GM19035 (cell line): Measurements from ENCODE around the gene TTYH1.
"Not testable (repeated sequence)": the region's sequence is repeated elsewhere in the genome, so short reads cannot be mapped to it uniquely, and the experiment has no call there.

ENCODE experiments used
- ATAC-seq: cut with Tn5 transposase; IDR thresholded peaks from one replicate; pipeline ENCODE4 v1.9.1; 2021; ENCODE audit not compliant: unreplicated experiment

The TTYH1 gene

DNA sequence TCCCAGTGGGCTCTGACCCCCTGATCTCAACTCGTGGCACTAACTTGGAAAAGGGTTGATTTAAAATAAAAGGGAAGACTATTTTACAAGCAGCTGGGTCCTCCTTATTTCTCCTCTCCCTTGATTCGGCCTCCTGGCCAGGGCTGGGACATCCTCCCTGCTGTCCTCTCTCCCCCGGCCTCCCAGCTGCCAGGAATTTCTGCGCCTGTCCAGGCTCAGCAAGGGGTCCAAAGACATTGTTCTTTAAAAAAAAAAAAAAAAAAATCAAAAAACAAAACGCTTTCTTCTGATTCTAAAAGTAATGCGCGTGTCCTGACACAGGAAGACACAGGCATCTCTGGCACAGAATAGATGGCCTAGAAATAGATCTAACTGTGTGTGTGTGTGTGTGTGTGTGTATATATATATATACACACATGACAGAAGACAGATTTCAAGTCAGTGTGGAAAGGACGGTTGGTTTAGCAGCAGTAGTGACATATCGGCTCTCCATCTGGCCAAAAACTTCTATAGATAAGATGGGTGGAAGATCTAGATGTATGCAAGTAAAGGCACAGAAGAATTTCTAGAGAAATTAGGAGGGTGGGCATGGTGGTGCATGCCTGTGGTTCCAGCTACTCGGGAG, 21.5 kb downstream of the TTYH1 start:
- ATAC-seq: no peak

DNA sequence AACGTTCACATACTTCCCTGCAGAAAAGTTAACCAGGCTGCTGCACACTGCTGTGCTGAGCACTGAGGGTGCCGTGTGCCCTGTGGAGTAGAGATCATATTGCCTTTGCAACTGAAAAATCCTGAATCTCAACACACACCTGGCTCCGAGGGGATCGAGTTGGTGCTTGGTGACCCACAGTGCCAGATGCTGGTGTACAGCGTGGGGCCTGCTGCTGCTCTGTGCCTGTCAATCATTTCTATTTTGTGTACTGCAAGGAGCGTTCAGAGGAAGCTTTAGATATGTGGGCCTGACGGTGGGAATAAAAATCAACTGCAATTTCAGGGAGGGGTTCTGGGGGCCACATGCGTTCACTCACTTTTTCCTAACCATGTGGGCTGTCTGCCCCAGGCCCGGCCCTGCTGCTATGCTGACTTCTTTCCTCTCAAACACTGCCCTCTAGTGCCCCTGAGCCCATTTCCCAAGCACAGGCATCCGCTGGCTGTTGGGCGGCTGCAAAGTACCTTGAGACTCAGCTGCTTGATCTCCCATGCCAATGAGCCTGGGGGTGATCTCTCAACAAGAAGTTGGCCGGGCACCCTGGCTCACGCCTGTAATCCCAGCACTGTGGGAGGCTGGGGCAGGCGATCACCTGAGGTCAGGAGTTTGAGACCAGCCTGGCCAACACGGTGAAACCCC, 24.0 kb downstream of the TTYH1 start:
- ATAC-seq: no peak

DNA sequence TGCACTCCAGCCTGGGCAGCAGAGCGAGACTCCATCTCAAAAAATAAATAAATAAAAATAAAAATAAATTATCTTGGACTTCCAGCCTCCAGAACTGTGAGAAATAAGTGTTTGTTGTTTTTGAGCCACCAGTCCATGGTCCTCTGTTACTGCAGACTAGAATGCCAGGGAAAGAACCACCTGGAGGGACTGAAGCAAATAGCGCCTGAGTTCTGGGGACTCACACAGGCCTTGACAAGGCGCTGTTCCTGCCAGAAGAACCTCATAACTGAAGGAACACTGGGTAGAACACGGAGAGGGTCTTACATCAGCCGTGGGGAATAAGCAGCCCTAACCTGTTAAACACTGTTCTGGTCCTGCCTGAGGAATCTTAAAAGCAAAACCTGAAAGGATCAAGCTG, 25.4 kb downstream of the TTYH1 start:
- no peak for ATAC-seq

DNA sequence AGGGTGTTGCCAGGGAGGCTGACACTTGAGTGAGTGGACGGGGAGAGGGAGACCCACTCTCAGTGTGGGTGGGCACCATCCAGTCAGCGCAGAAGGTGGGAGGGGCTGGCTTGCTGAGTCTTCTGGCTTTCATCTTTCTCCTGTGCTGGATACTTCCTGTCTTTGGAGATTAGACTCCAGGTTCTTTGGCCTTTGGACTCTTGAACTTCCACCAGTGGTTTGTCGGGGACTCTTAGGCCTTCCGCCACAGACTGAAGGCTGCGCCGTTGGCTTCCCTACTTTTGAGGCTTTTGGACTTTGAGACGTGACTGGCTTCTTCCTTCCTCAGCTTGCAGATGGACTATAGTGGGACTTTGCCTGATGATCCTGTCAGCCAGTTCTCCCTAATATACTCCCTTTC, 29.5 kb downstream of the TTYH1 start:
- no peak for ATAC-seq

DNA sequence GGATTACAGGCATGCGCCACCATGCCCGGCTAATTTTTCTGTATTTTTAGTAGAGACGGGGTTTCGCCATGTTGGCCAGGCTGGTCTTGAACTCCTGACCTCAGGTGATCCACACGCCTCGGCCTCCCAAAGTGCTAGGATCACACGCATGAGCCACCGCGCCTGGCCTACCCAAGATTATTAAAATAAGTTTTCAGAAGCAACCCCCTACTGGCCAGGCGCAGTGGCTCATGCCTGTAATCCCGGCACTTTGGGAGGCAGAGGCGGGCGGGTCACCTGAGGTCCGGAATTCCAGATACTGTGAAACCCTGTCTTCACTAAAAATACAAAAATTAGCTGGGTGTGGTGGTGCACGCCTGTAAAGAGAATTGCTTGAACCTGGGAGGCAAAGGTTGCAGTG, 31.1 kb downstream of the TTYH1 start:
- not testable (repeated sequence) for ATAC-seq

DNA sequence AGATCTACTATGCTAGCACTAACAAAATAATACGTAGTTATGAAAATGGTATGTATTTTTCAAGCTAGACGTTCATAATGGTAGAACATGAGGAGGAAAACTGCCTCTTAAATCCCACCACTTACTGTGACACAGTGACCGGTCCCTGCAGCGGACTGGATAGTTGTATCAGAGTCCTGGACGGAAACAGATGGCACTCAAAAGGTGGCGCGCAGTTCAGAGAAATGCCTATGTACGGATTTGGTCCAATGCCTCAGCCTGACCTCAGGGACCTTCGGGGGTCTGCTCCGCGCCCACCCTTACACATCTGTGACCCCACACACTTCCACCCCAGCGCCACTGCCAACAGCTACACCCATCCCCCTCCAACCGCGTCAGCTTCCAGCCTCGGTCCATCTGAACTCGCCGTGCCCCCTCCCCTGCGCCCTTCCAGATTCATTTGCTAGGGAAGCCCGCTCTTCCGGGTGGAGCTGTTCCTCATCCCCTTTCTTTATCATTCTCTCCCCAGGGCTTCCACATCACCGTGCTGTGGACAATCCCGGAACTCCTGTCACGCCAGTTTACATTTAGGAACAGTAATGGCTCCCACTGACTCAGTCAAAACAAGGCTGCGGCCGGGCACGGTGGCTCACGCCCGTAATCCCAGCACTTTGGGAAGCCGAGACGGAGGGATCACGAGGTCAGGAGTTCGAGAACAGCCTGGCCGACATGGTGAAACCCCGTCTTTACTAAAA, 32.9 kb downstream of the TTYH1 start:
- ATAC-seq: no peak

DNA sequence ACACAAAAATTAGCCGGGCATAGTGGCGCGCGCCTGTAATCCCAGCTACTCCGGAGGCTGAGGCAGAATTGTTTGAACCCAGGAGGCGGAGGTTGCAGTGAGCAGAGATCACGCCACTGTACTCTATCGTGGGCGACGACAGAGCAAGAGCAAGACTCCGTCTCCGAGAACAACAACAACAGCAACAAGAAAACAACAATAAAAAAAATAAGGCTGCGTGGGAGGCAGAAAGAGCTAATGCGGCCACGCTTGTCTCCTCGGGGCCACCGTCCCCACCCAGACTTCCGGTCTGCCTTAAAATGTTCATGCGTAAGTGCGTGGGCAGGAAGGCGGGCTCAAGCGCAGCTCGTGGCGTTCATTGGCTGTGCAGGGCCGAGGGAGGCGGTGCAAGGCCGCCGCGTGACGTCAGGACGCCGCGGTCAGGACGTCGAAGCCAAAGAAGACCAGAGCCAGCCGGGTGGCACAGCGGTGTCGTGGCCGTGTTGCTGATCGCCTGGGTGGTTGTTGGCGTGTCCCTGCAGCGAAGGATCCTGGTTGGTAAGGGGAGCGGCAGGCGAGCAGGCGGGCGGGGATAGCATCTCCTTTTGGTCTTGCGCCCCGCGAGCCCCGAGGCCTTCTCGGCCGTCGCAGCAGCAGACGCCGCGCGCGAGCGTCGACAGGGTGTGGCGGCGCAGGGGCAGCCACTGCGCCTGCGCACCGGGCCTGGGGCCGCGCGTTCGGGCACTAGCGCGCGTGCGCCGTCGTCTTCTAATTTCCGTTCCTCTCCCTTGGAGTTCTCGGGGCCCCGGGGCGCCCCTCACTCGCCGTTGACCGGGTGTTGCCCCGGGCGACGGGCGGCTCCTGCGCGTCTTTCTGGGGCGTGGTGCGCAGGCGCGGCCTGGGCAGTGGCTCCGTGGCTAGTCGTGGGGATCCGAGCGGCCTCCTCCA, 33.8 kb downstream of the TTYH1 start, which contains the start of gene LENG8:
LENG8 (plus strand) TSS at position 426 of the 927 bp plus-strand sequence. CDS start 2,146 bp downstream, outside the sequence.
- ATAC-seq: peak; percentile 91

DNA sequence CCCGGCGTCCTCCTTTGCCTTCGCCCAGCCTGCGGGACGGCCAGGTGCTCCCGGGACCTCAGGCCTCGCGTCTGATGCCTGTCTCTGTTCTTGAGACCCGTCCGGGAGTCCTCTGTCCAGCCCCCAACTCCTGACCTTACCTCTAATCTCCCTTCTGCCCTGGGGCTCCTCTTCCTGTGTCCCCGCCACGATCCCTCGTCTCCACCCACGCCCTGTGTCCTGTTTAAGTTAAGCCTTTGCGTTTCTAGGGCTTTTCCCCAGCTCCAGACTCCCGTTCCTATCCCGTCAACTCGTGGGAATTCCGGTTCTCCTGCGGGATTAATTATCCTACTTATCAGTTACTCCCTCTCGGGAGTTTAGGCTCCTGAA, 34.4 kb downstream of the TTYH1 start:
- peak; percentile 3 for ATAC-seq

DNA sequence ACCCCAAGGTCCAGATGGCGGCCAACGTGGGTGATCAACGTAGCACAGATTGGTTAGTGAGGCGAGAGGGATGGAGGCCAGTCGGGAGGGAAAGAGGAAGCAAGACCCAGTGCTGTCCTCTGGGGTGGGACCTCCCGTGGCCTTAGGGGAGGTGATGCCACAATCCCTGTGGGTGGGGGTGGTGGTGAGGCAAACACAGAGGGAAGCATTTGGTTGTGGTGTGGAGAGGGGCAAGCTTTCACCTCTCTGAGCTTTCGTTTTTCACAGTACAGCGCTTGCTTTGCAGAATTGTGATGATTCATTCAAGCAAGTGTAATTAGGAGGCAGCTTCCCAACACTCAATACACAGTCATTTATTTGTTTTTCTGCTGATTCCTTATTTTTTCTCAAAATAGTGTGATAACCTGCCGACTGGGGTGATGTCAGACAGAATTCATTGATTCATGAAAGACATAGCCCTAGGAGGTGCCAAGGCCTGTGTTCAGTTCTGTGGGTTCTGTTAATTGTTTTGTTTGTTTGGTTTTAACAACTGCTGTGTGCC, 36.1 kb downstream of the TTYH1 start:
- no peak for ATAC-seq

DNA sequence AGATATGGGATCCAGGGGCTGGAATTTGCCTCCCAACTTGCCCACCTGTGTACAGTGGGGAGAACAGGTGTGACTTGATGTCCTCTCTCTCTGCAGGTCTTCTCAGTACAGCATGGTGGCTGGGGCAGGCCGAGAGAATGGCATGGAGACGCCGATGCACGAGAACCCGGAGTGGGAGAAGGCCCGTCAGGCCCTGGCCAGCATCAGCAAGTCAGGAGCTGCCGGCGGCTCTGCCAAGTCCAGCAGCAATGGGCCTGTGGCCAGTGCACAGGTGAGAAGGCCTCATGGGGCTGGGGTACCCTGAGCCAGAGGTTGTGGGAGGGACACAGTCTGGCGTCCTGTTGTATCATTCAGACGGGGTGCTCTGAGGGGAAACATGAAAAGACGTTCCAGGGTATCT, 36.7 kb downstream of the TTYH1 start:
- no peak for ATAC-seq

DNA sequence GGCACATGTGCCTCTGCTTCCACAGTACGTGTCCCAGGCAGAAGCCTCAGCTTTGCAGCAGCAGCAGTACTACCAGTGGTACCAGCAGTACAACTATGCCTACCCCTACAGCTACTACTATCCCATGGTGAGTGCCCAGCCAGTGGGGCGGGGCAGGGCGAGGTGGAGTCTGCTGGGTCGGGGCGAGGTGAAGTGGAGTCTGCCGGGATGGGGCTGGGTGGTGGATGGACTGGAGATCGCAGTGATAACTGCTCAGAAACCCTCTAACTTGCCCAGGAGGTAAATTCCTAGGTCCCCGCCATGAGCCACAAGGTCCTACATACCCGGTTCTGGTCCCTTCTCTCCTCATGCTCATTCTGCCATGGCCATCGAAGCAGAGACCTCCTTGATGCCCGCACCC, 37.4 kb downstream of the TTYH1 start:
- no peak for ATAC-seq

DNA sequence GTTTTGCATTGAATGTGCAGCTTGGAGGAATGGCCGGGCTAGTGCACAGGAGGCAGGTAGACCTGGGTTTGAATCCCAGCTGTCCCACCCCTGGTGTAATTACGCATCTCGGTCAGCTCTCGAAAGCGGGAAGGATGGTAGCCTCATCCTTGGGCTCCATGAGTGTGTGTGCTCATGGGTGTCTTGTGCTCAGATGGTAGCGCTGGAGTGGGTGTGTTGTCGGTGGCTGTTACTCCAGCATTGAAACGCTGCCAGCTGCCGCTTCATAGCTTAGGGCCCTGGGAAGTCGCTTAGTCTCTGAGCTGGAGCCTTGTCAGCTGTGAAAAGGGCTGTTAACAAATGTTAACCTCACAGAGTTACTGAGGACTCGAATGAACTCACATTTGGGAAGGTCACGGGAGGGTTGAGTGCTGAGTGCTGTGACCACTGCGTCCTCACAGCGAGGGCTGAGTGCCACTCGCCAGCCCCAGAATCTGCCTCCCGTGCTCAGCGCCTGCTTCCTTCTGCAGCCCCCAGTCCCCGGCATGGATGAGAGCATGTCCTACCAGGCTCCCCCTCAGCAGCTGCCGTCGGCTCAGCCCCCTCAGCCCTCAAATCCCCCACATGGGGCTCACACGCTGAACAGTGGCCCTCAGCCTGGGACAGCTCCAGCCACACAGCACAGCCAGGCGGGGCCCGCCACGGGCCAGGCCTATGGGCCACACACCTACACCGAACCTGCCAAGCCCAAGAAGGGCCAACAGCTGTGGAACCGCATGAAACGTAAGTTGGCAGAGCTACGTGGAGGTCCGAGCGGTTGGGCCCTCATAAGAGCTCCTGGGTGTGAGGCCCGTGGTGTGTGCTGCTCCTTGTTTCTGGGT, 38.9 kb downstream of the TTYH1 start:
- ATAC-seq: no peak

DNA sequence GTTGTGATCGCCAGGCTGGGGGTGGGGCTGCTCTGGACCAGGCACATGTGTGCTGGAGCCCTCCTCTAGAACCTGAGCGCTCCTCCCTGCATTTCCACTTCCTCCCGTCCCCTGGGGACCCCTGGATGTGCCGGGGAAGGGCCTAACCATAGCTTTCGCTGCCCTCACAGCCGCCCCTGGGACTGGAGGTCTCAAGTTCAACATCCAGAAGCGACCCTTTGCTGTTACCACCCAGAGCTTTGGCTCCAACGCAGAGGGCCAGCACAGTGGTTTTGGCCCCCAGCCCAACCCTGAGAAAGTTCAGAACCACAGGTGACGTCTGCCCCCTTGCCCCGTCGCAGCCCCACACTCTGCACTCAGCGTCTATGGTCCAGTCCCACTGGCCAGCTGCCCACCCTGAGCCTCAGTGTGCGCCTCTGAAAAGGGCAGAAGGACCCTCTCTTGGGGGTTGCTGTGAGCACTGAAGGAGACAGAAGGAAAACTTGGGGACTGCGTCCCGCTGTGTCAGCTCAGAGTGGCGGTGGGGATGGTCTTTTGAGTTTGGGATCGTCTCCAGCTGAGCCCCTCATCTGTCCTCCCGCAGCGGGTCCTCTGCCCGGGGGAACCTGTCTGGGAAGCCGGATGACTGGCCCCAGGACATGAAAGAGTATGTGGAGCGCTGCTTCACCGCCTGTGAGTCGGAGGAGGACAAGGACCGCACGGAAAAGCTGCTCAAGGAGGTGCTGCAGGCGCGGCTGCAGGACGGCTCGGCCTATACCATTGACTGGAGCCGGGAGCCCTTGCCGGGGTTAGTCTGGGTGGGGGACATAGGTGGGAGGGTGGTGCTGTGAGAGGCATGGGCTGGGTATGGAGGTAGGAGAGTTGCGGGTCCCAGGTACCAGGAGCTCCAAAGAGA, 39.8 kb downstream of the TTYH1 start:
- no peak for ATAC-seq

DNA sequence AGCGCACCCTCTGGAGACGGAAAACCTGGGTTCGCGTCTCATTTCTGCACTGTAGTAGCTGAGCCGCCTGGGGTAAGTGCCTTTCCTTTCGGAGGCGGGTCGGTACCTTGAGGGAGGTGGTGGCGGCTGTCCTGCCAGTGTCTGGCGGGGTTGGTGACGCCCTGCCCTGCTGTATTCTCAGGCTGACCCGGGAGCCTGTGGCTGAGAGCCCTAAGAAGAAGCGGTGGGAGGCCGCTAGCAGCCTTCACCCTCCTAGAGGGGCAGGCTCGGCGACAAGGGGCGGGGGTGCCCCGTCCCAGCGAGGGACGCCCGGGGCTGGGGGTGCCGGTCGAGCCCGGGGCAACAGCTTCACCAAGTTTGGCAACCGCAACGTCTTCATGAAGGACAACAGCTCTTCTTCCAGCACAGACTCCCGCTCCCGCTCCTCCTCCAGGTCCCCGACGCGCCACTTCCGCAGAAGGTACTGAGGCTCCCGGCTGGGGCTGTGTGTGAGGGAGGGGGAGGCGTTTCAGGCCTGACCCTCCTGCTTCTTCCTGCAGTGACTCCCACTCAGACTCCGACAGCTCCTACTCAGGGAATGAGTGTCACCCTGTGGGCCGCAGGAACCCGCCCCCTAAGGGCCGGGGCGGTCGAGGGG, 40.6 kb downstream of the TTYH1 start:
- no peak for ATAC-seq

DNA sequence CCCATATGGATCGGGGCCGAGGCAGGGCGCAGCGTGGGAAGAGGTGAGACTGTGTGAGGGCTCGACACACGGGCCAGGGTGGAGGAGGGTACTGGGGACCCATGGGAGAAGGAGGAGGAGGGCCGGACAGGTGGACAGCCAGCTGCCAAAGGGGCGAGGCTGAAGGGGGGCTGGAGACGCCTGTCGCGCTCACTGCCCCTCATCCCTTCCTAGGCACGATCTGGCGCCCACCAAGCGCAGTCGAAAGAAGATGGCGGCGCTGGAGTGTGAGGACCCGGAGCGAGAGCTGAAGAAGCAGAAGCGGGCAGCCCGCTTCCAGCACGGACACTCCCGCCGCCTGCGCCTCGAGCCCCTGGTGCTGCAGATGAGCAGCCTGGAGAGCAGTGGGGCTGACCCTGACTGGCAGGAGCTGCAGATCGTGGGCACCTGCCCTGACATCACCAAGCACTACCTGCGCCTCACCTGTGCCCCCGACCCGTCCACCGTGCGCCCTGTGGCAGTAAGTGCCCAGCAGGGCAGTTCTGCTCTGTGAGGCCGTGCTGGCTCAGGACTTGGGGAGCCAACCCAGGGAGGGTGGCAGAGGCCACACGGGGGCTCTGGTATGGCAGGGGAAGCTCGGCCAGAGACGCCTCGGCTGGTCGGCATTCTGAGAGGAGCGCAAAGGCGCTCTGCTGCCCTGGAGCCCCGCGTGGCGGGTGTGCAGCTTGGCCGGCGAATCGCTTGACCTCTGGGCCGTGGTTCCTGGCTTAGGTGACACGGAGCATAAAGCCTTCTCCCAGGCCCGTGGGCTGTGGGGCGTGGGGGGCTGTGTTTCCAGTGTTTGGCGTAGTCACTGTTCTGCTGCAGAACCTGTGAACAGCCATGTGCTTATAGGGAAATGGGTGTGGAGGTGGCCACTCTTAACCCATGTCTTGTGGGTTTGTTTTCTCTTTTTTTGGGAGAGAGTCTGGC, 41.4 kb downstream of the TTYH1 start:
- ATAC-seq: no peak

DNA sequence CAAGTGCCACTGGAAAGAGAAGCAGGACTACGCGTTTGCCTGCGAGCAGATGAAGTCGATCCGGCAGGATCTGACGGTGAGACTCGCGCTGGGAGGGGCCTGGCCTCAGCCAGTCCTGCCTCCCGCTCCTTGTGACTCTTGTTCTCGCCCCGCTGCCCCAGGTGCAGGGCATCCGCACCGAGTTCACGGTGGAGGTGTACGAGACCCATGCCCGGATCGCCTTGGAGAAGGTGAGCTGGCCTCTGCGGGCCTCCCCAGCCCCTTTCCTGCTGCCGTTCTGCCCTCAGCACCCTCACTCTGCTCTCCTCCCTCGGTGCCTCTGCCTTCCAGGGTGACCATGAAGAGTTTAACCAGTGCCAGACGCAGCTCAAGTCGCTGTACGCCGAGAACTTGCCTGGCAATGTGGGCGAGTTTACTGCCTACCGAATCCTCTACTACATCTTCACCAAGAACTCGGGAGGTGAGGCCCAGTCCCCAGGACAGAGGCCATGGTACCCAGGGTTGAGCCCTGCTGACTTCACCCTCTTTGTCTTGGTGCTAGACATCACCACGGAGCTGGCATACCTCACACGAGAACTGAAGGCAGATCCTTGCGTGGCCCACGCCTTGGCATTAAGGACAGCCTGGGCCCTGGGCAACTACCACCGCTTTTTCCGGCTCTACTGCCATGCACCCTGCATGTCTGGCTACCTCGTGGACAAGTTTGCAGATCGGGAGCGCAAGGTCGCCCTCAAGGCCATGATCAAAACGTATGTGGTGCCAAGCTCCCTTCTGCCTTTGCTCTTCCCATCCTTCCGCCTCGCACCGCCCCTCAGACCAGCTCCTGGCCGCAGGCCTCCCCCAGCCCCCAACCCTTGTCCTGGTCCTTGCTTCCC, 42.7 kb downstream of the TTYH1 start:
- ATAC-seq: no peak
